Neuronal stem cell (in vitro differentiated cells): Measurements from ENCODE around the gene HNRNPC.
A peak's percentile ranks its signal among the peaks of the same experiment; 100 is the strongest.
"Not testable (repeated sequence)": the region's sequence is repeated elsewhere in the genome, so short reads cannot be mapped to it uniquely, and the experiment has no call there.

ENCODE experiments used
- DNase-seq: peaks from one replicate; pipeline ENCODE4 v3.0.0-alpha.2; 2013; ENCODE audit warnings: low spot score
- H2AFZ ChIP-seq: one replicate; pipeline ENCODE4 v1.6.1; 2013; ENCODE audit warnings: mild to moderate bottlenecking, low read length, inconsistent platforms
- H2AK5ac ChIP-seq: 2 replicates; pipeline ENCODE4 v1.6.1; 2013; ENCODE audit warnings: low read depth, mild to moderate bottlenecking, inconsistent platforms, low read length, moderate library complexity, mixed read lengths
- H2BK120ac ChIP-seq: 2 replicates; pipeline ENCODE4 v1.6.1; 2013; ENCODE audit warnings: low read depth, mild to moderate bottlenecking, inconsistent platforms, low read length, moderate library complexity, mixed read lengths
- H2BK12ac ChIP-seq: one replicate; pipeline ENCODE4 v1.6.1; 2013; ENCODE audit warnings: low read length, inconsistent platforms
- H2BK15ac ChIP-seq: 2 replicates; pipeline ENCODE4 v1.6.1; 2013; ENCODE audit warnings: mild to moderate bottlenecking, low read length, inconsistent platforms, mixed read lengths
- H2BK5ac ChIP-seq: one replicate; pipeline ENCODE4 v1.6.1; 2013; ENCODE audit warnings: inconsistent platforms, mild to moderate bottlenecking, low read length, moderate library complexity
- H3K14ac ChIP-seq: one replicate; pipeline ENCODE4 v1.6.1; 2013; ENCODE audit warnings: low read length, inconsistent platforms
- H3K18ac ChIP-seq: 2 replicates; pipeline ENCODE4 v1.6.1; 2013; ENCODE audit warnings: low read length, inconsistent platforms
- H3K23ac ChIP-seq: 2 replicates; pipeline ENCODE4 v1.6.1; 2013; ENCODE audit warnings: low read depth, mild to moderate bottlenecking, mixed read lengths, low read length, inconsistent platforms; ENCODE audit not compliant: poor library complexity
- H3K27ac ChIP-seq: replicated peaks from 3 replicates; pipeline ENCODE4 v1.5.1; 2013; ENCODE audit warnings: low read length, inconsistent platforms
- H3K27me3 ChIP-seq, 3 experiments: 2 replicates each; pipeline ENCODE4 v1.6.1; 2013; ENCODE audit warnings: low read length in 3 of 3, mild to moderate bottlenecking in 2 of 3, inconsistent platforms in 1 of 3, low read depth in 1 of 3, mixed read lengths in 1 of 3, moderate library complexity in 1 of 3; ENCODE audit not compliant: control insufficient read depth in 3 of 3, insufficient read depth in 3 of 3
- H3K36me3 ChIP-seq, 2 donors: replicated peaks in 1 of 2; 2 replicates each; pipeline ENCODE4 v1.6.1; 2013; ENCODE audit warnings: low read length in 2 of 2; ENCODE audit not compliant: control insufficient read depth in 2 of 2, insufficient read depth in 2 of 2
- H3K4ac ChIP-seq: 2 replicates; pipeline ENCODE4 v1.6.1; 2013; ENCODE audit warnings: inconsistent platforms, mild to moderate bottlenecking, low read length, moderate library complexity
- H3K4me1 ChIP-seq, 2 donors: 1 replicate in 1 of 2; 2 replicates in 1 of 2; pipeline ENCODE4 v1.6.1; 2013; ENCODE audit warnings: low read length in 2 of 2, low read depth in 1 of 2; ENCODE audit not compliant: control insufficient read depth in 2 of 2, insufficient read depth in 1 of 2
- H3K4me2 ChIP-seq: one replicate; pipeline ENCODE4 v1.6.1; 2013; ENCODE audit warnings: mild to moderate bottlenecking, low read length, inconsistent platforms; ENCODE audit not compliant: insufficient read depth, poor library complexity, severe bottlenecking
- H3K4me3 ChIP-seq, 2 donors: 2 replicates each; pipeline ENCODE4 v1.5.1; 2013; ENCODE audit warnings: low read length in 2 of 2, mild to moderate bottlenecking in 2 of 2, inconsistent platforms in 1 of 2, moderate library complexity in 1 of 2
- H3K79me1 ChIP-seq: one replicate; pipeline ENCODE4 v1.6.1; 2013; ENCODE audit warnings: low read depth, mild to moderate bottlenecking, inconsistent platforms, low read length, moderate library complexity
- H3K9ac ChIP-seq: one replicate; pipeline ENCODE4 v1.6.1; 2013; ENCODE audit warnings: mild to moderate bottlenecking, low read depth, low read length, inconsistent platforms; ENCODE audit not compliant: poor library complexity
- H3K9me3 ChIP-seq, 2 donors: replicated peaks in 1 of 2; 2 replicates each; pipeline versions ENCODE3 to v1.6.1; 2013; ENCODE audit warnings: low read length in 2 of 2, mild to moderate bottlenecking in 2 of 2, inconsistent platforms in 1 of 2, low read depth in 1 of 2, mixed read lengths in 1 of 2, moderate library complexity in 1 of 2; ENCODE audit not compliant: control insufficient read depth in 2 of 2, insufficient read depth in 1 of 2
- H4K8ac ChIP-seq: one replicate; pipeline ENCODE4 v1.6.1; 2013; ENCODE audit warnings: low read depth, mild to moderate bottlenecking, inconsistent platforms, low read length, moderate library complexity
- H4K91ac ChIP-seq: one replicate; pipeline ENCODE4 v1.6.1; 2013; ENCODE audit warnings: low read length, low read depth, mild to moderate bottlenecking, inconsistent platforms; ENCODE audit not compliant: poor library complexity
- WGBS, 2 donors: extraction: QIAGEN DNeasy Blood & Tissue Kit; methylation state at CpG; one replicate each; pipeline ENCODE4 v1.1.7; 2013; ENCODE audit warnings: missing lambda C conversion rate in 2 of 2, mixed read lengths in 1 of 2; ENCODE audit not compliant: insufficient read length in 2 of 2, insufficient replicate concordance in 1 of 2; ENCODE audit errors: extremely low coverage in 2 of 2; 5-methylcytosine and 5-hydroxymethylcytosine counted together

Gene HNRNPC

DNA sequence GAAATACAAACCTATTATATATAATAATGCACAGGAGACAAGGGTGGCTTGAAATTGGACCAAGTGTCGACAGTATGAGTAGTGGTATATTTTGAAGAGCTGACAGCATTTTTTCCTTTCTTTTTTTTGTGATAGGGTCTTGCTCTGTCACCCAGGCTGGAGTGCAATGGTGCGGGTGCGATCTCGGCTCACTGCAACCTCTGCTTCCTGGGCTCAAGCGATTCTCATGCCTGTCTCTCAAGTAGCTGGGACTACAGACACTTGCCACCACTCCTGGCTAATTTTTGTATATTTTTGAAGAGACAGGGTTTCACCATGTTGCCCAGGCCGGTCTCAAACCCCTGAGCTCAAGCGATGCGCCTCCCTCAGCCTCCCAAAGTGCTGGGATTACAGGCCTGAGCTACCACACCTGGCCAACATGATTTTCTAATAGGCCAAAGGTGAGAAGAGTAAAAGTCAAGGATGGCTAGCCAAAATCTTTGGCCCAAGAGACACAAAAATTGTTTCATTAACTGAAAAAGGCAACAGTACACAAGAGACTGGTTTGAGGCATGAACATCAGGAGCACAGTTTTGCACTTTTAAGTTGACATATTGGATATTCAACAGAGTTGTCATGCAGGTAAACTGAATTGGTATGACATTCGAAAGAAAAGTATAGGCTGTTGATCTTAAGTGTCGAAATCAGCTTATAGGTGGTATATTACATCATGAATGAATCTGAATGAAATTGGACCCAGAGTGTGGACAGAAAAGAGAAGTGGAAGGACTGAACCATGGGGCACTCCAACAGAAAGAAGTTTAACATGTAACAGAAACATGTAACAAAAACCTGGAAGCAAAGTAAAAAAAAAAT lies 12.5 kb downstream of the HNRNPC start:
- peak overlapping the region; percentile 24 for H3K4me2 ChIP-seq
- peaks cover 13 to 98% of the 10 kb centered on the region in 2 donors for H3K36me3 ChIP-seq
- H3K9ac ChIP-seq: no peak overlapping the region
- H4K91ac ChIP-seq: no peak overlapping the region
- H2AFZ ChIP-seq: no peak overlapping the region
- no CpG with 5 or more reads among the region's 10 CpGs for WGBS, 2 donors
- no peaks in the 10 kb centered on the region for H3K79me1 ChIP-seq
- H3K27ac ChIP-seq: no peak overlapping the region
- H2BK120ac ChIP-seq: no peak overlapping the region
- no peak overlapping the region for H3K4ac ChIP-seq
- no peak for DNase-seq
- no peak overlapping the region for H2AK5ac ChIP-seq
- no peak overlapping the region for H2BK12ac ChIP-seq
- no peak overlapping the region for H3K14ac ChIP-seq
- H2BK15ac ChIP-seq: no peak overlapping the region
- peaks cover 0 to 5% of the 10 kb centered on the region in 2 donors for H3K9me3 ChIP-seq
- H3K27me3 ChIP-seq: no peaks in the 10 kb centered on the region
- H3K4me1 ChIP-seq: no peaks in the 10 kb centered on the region
- H2BK5ac ChIP-seq: no peak overlapping the region
- H4K8ac ChIP-seq: no peak overlapping the region
- no peak overlapping the region for H3K18ac ChIP-seq
- H3K23ac ChIP-seq: no peak overlapping the region
- no peak overlapping the region for H3K4me3 ChIP-seq

- H3K4me3 ChIP-seq, DNase-seq, H3K9me3 ChIP-seq, H3K18ac ChIP-seq, H2AFZ ChIP-seq, H3K79me1 ChIP-seq, H4K91ac ChIP-seq, H2BK120ac ChIP-seq, H3K27ac ChIP-seq, H3K4me2 ChIP-seq, H3K4me1 ChIP-seq, H3K14ac ChIP-seq, H3K27me3 ChIP-seq, H3K4ac ChIP-seq, H4K8ac ChIP-seq, H2BK5ac ChIP-seq, H2BK15ac ChIP-seq, H2BK12ac ChIP-seq, H2AK5ac ChIP-seq, H3K9ac ChIP-seq, H3K23ac ChIP-seq: not testable (repeated sequence)
- peaks cover 14 to 98% of the 10 kb centered on the region in 2 donors for H3K36me3 ChIP-seq
- no CpG with 5 or more reads among the region's 8 CpGs for WGBS, 2 donors
Measured at GRCh38 chr14:21256102-21256447, 13.2 kb downstream of the HNRNPC start.

- no peak overlapping the region for H3K14ac ChIP-seq
- H4K91ac ChIP-seq: no peak overlapping the region
- peaks cover 4% of the 10 kb centered on the region for H3K79me1 ChIP-seq
- H3K27ac ChIP-seq: no peak overlapping the region
- no peak overlapping the region for H2BK12ac ChIP-seq
- H4K8ac ChIP-seq: no peak overlapping the region
- no peak overlapping the region for H2BK15ac ChIP-seq
- H2BK5ac ChIP-seq: no peak overlapping the region
- WGBS, 2 donors: no CpG with 5 or more reads among the region's 4 CpGs
- H2AK5ac ChIP-seq: no peak overlapping the region
- H2AFZ ChIP-seq: no peak overlapping the region
- no peaks in the 10 kb centered on the region for H3K4me1 ChIP-seq
- no peak overlapping the region for H3K4ac ChIP-seq
- H3K27me3 ChIP-seq: no peaks in the 10 kb centered on the region
- no peak overlapping the region for H3K23ac ChIP-seq
- H3K4me2 ChIP-seq: no peak overlapping the region
- no peak for DNase-seq
- H2BK120ac ChIP-seq: no peak overlapping the region
- H3K36me3 ChIP-seq: peaks cover 17 to 98% of the 10 kb centered on the region in 2 donors
- H3K9ac ChIP-seq: no peak overlapping the region
- H3K9me3 ChIP-seq: peaks cover 0 to 9% of the 10 kb centered on the region in 2 donors
- H3K4me3 ChIP-seq: no peak overlapping the region
- H3K18ac ChIP-seq: no peak overlapping the region
Measured at GRCh38 chr14:21255385-21256101, 13.7 kb downstream of the HNRNPC start.

DNA sequence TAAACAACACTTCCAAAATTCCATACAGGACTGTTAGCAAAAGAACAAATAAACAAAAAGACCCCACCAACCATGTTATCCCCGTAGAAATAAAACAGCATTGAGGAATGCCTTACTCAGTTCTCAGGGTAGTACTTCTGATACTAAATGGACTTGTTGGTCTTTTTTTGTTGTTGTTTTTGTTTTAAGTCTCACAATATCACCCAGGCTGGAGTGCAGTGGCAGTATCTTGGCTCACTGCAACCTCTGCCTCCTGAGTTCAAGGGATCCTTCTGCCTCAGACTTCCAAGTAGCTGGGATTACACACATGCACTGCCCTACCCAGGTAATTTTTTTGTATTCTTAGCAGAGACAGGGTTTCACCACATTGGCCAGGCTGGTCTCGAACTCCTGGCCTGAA lies 17.1 kb downstream of the HNRNPC start:
- no peak overlapping the region for H3K4me3 ChIP-seq
- no peak overlapping the region for H3K23ac ChIP-seq

More for the DNA sequence above, 17.1 kb downstream of the HNRNPC start:
- H2BK12ac ChIP-seq: no peak overlapping the region
- no peak overlapping the region for H2BK120ac ChIP-seq
- no peaks in the 10 kb centered on the region for H3K27me3 ChIP-seq
- no CpG with 5 or more reads among the region's 2 CpGs for WGBS, 2 donors
- no peak overlapping the region for H2AK5ac ChIP-seq
- no peak overlapping the region for H2BK15ac ChIP-seq
- H2BK5ac ChIP-seq: no peak overlapping the region
- H3K4ac ChIP-seq: no peak overlapping the region
- no peak overlapping the region for H3K18ac ChIP-seq
- DNase-seq: no peak
- H3K27ac ChIP-seq: no peak overlapping the region
- H4K8ac ChIP-seq: no peak overlapping the region
- no peak overlapping the region for H4K91ac ChIP-seq
- no peak overlapping the region for H2AFZ ChIP-seq
- H3K14ac ChIP-seq: no peak overlapping the region
- H3K79me1 ChIP-seq: peaks cover 4% of the 10 kb centered on the region
- H3K9me3 ChIP-seq: peaks cover 0 to 19% of the 10 kb centered on the region in 2 donors
- H3K36me3 ChIP-seq: peaks cover 16 to 100% of the 10 kb centered on the region in 2 donors
- H3K4me2 ChIP-seq: no peak overlapping the region
- no peaks in the 10 kb centered on the region for H3K4me1 ChIP-seq
- no peak overlapping the region for H3K9ac ChIP-seq
